ENCODE results near the gene NFYB.

DNA sequence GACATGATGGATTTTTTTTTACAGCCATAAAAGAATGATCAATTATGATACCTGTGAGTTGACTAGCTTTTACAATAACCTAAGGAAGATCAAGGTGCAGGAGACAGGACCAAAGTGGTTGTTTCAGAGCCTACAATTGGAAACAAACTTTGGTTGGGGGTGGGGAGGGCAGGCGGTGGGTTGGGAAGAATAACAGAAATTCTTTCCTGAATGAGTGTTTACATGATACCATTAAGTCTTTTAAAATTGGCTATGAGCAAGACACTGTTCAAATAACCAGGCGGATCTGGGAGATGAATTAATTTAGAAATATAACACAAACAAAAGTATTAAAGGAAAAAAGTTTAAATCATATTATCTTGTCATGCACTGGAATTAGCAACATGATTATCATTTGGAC, 7.2 kb downstream of the NFYB start:
- TF ChIP-seq GABPA (IDR thresholded peaks at IDR 0.05; ENCODE audit: low read depth) (no peak), REST (IDR thresholded peaks at IDR 0.05; ENCODE audit: insufficient replicate concordance, low read depth) (no peak)
- TF ChIP-seq, protein P1, sequence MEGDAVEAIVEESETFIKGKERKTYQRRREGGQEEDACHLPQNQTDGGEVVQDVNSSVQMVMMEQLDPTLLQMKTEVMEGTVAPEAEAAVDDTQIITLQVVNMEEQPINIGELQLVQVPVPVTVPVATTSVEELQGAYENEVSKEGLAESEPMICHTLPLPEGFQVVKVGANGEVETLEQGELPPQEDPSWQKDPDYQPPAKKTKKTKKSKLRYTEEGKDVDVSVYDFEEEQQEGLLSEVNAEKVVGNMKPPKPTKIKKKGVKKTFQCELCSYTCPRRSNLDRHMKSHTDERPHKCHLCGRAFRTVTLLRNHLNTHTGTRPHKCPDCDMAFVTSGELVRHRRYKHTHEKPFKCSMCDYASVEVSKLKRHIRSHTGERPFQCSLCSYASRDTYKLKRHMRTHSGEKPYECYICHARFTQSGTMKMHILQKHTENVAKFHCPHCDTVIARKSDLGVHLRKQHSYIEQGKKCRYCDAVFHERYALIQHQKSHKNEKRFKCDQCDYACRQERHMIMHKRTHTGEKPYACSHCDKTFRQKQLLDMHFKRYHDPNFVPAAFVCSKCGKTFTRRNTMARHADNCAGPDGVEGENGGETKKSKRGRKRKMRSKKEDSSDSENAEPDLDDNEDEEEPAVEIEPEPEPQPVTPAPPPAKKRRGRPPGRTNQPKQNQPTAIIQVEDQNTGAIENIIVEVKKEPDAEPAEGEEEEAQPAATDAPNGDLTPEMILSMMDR (IDR thresholded peaks at IDR 0.05; ENCODE audit: insufficient read depth, low read length), result no peak

All from HL-60 (cell line).